ENCODE results near the gene PPP2R5E. TPM values are rescaled to one million over a fixed set of nuclear protein-coding genes. Genes with fewer than 3 reads are reported as not detected.
A peak's percentile ranks its signal among the peaks of the same experiment; 100 is the strongest.

The PPP2R5E gene
- total RNA-seq, 4 donors from 2014 or later: 10.5 to 45.2 (median 27.8) TPM

DNA sequence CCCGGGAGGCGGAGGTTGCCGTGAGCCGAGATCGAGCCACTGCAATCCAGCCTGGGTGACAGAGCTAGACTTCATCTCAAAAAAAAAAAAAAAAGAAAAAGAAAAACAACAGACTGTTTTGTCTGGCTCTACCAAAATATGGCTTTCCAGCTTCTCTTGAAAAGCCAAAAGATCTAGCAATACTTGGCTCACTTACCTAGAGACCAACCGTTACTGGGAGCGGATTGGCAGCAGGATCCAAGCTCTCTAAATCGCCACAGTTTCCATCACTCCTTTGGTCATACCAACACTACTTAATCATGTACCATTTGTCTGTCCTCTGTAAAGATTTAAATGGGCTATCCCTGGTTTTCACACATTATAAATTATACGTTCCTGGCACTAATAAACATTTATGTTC lies 136.8 kb downstream of the PPP2R5E start:
- no peaks in the 10 kb centered on the region for H3K27me3 ChIP-seq
- no peak overlapping the region for H3K4me3 ChIP-seq
- no peak for TF ChIP-seq POLR2AphosphoS5 (IDR thresholded peaks at IDR 0.05)
- TF ChIP-seq, protein P1, sequence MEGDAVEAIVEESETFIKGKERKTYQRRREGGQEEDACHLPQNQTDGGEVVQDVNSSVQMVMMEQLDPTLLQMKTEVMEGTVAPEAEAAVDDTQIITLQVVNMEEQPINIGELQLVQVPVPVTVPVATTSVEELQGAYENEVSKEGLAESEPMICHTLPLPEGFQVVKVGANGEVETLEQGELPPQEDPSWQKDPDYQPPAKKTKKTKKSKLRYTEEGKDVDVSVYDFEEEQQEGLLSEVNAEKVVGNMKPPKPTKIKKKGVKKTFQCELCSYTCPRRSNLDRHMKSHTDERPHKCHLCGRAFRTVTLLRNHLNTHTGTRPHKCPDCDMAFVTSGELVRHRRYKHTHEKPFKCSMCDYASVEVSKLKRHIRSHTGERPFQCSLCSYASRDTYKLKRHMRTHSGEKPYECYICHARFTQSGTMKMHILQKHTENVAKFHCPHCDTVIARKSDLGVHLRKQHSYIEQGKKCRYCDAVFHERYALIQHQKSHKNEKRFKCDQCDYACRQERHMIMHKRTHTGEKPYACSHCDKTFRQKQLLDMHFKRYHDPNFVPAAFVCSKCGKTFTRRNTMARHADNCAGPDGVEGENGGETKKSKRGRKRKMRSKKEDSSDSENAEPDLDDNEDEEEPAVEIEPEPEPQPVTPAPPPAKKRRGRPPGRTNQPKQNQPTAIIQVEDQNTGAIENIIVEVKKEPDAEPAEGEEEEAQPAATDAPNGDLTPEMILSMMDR (IDR thresholded peaks at IDR 0.05): no peak
- no peak for TF ChIP-seq POLR2A (IDR thresholded peaks at IDR 0.05)
- no peak for TF ChIP-seq EP300 (IDR thresholded peaks at IDR 0.05; ENCODE audit: low read depth)
- in situ Hi-C loops (cut with MboI; ENCODE audit: low pct_ligation_motif_present in 1 of 4, low pct_unique_long_range_greater_than_20kb in 1 of 4, low sequenced_read_pairs in 3 of 4): no loop called here
- intact Hi-C loops (cut with DNase I; ENCODE audit: low total_unique reads): no loop called here
- H3K9me3 ChIP-seq: no peaks in the 10 kb centered on the region
- no peaks in the 10 kb centered on the region for H3K36me3 ChIP-seq
- WGBS, 2 donors (ENCODE audit: low coverage in 1 of 2): 89 to 91% methylated on average over 4 to 9 of the region's 9 CpGs
- no peak for DNase-seq
- no peak overlapping the region for H3K27ac ChIP-seq
- peaks cover 15 to 37% (median 22%) of the 10 kb centered on the region in 4 donors for H3K4me1 ChIP-seq

DNA sequence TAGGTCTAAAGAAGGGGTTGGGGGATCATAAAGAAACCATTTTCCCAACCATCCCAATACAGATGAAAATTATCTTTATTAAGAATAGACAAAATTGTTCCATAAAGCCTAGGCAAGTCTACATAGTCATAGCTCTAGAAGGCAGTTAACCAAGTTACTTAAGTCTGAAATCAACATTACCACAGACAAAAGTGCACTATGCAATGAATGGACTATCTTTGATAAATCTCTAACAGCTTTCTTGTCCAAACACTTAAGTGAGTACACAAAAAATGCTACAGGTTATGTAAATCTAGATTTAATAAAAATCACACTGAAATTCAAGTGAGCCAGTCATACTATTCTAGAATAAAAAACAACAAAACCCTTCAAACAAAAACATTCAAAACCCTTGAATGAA lies 137.5 kb downstream of the PPP2R5E start:
- in situ Hi-C loops (cut with MboI; ENCODE audit: low pct_ligation_motif_present in 1 of 4, low pct_unique_long_range_greater_than_20kb in 1 of 4, low sequenced_read_pairs in 3 of 4): no loop called here
- H3K4me3 ChIP-seq: no peak overlapping the region
- no peak for DNase-seq
- peak overlapping the region; percentile 54 to 72 (median 66) for H3K27ac ChIP-seq
- H3K9me3 ChIP-seq: no peaks in the 10 kb centered on the region
- H3K36me3 ChIP-seq: no peaks in the 10 kb centered on the region
- intact Hi-C loops (cut with DNase I; ENCODE audit: low total_unique reads): no loop called here
- H3K4me1 ChIP-seq: peaks cover 15 to 42% (median 25%) of the 10 kb centered on the region in 4 donors
- no peak for TF ChIP-seq POLR2AphosphoS5 (IDR thresholded peaks at IDR 0.05)
- TF ChIP-seq EP300 (IDR thresholded peaks at IDR 0.05; ENCODE audit: low read depth): no peak
- TF ChIP-seq, protein P1 (IDR thresholded peaks at IDR 0.05): no peak
- no peak for TF ChIP-seq POLR2A (IDR thresholded peaks at IDR 0.05)
- no peaks in the 10 kb centered on the region for H3K27me3 ChIP-seq

DNA sequence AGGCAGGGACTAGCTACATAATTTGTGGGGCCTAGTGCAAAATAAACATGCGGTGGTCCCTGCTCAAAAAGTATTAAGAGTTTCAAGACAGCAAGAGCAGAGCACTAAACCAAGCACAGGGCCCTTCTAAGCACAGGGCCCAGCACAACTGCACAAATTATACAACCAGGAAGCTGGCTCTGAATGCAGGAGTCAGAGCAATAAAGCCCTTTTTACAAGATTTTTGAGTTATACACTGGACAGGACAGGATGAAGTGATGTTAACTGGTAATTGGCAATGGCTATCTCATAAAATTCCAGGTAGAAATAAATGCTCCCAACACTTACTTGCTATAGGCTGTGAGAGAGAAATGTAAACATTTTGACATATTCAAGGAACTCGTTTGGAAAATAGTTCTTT lies 138.3 kb downstream of the PPP2R5E start:
- no peak overlapping the region for H3K4me3 ChIP-seq
- no peaks in the 10 kb centered on the region for H3K36me3 ChIP-seq
- peak overlapping the region; percentile 54 to 72 (median 66) for H3K27ac ChIP-seq
- DNase-seq: peak; percentile 30
- TF ChIP-seq POLR2AphosphoS5 (IDR thresholded peaks at IDR 0.05) (no peak), POLR2A (IDR thresholded peaks at IDR 0.05) (no peak), EP300 (IDR thresholded peaks at IDR 0.05; ENCODE audit: low read depth) (no peak)
- TF ChIP-seq, protein P1 (IDR thresholded peaks at IDR 0.05): no peak
- intact Hi-C loops (cut with DNase I; ENCODE audit: low total_unique reads) (no loop called here), in situ Hi-C loops (cut with MboI; ENCODE audit: low pct_ligation_motif_present in 1 of 4, low pct_unique_long_range_greater_than_20kb in 1 of 4, low sequenced_read_pairs in 3 of 4) (no loop called here)
- WGBS, 2 donors (ENCODE audit: low coverage in 1 of 2): 39 to 47% methylated on average over 2 of the region's 2 CpGs
- peaks cover 15 to 42% (median 25%) of the 10 kb centered on the region in 4 donors for H3K4me1 ChIP-seq
- H3K27me3 ChIP-seq: no peaks in the 10 kb centered on the region
- H3K9me3 ChIP-seq: no peaks in the 10 kb centered on the region

DNA sequence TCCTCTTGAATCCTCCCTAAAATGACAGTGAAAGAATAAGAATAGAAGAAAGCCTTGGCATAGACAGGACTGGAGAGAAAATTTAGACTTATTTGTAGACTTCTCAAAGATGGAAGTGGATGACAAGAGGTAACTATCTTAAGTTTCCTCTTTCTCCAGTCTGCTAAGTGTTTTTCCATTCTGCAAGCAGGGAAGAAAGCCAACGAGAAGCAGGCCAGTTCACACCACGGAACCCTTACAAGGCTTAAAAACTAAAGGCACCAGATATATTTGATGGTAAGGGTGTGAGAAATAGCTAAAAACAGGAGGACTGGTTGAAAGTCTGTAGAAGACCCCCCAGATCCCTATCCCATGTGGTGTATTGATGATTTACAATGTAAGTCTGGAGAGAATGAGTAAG lies 141.5 kb downstream of the PPP2R5E start:
- Histone ChIP-seq H3K9me3 (no peaks in the 10 kb centered on the region), H3K27me3 (no peaks in the 10 kb centered on the region), H3K27ac (no peak overlapping the region), H3K4me1 (peaks cover 15 to 42% (median 25%) of the 10 kb centered on the region in 4 donors), H3K36me3 (no peaks in the 10 kb centered on the region), H3K4me3 (no peak overlapping the region)
- DNase-seq: no peak
- intact Hi-C loops (cut with DNase I; ENCODE audit: low total_unique reads): no loop called here
- in situ Hi-C loops (cut with MboI; ENCODE audit: low pct_ligation_motif_present in 1 of 4, low pct_unique_long_range_greater_than_20kb in 1 of 4, low sequenced_read_pairs in 3 of 4): no loop called here
- 33 to 91% methylated on average over 1 to 2 of the region's 2 CpGs for WGBS, 2 donors (ENCODE audit: low coverage in 1 of 2)
- no peak for TF ChIP-seq POLR2AphosphoS5 (IDR thresholded peaks at IDR 0.05)
- TF ChIP-seq EP300 (IDR thresholded peaks at IDR 0.05; ENCODE audit: low read depth): no peak
- TF ChIP-seq, protein P1 (IDR thresholded peaks at IDR 0.05): no peak
- TF ChIP-seq POLR2A (IDR thresholded peaks at IDR 0.05): no peak

Data from transverse colon (tissue), 4 donors.